ENCODE data around the gene MORC2.
A peak's percentile ranks its signal among the peaks of the same experiment; 100 is the strongest.

Gene MORC2

GRCh38 chr22:30964858-30965257 is 3.7 kb downstream of the MORC2 start:
- ChIA-PET POLR2A (interaction anchor here (1.1 kb wide), 1 partner anchor 116 kb away, joined by 4 read pairs; the partner anchor contains the start of gene SMTN), CTCF (interaction anchor here (0.7 to 3.6 kb wide), 4 partner anchors 14 to 120 kb away, joined by 3 to 15 read pairs (median 5); partner anchors contain the start of gene SMTN)
- no peak for TF ChIP-seq CTCF (IDR thresholded peaks at IDR 0.05; ENCODE audit: insufficient read depth, low read length, missing control alignments)
- no peak for DNase-seq (ENCODE audit: low read depth, low spot score)
- no peak overlapping the region for H3K4me3 ChIP-seq (ENCODE audit: low read depth, low read length)

GRCh38 chr22:30955153-30955552 is 13.4 kb downstream of the MORC2 start:
- no peak for DNase-seq (ENCODE audit: low read depth, low spot score)
- POLR2A ChIA-PET: no interaction called here
- no peak overlapping the region for H3K4me3 ChIP-seq (ENCODE audit: low read depth, low read length)
- TF ChIP-seq CTCF (IDR thresholded peaks at IDR 0.05; ENCODE audit: insufficient read depth, low read length, missing control alignments): no peak
- CTCF ChIA-PET: interaction anchor here (0.7 to 1.5 kb wide), 3 partner anchors 8 to 130 kb away, joined by 3 to 7 read pairs (median 3); no protein-coding TSS in a partner anchor

- H3K4me3 ChIP-seq (ENCODE audit: low read depth, low read length): no peak overlapping the region
- ChIA-PET POLR2A (interaction anchor here (0.8 to 1.2 kb wide), 2 partner anchors 15 to 16 kb away, joined by 3 read pairs; partner anchors contain the start of genes MORC2 and TUG1), CTCF (interaction anchor here (0.9 to 2.0 kb wide), 5 partner anchors 13 to 279 kb away, joined by 3 to 9 read pairs (median 5); no protein-coding TSS in a partner anchor)
- DNase-seq (ENCODE audit: low read depth, low spot score): no peak
- TF ChIP-seq CTCF (IDR thresholded peaks at IDR 0.05; ENCODE audit: insufficient read depth, low read length, missing control alignments): no peak
Observed at GRCh38 chr22:30953206-30953605, 15.4 kb downstream of the MORC2 start.

GRCh38 chr22:30949934-30950660 is 18.5 kb downstream of the MORC2 start:
- CTCF ChIA-PET: interaction anchor here (0.6 to 4.2 kb wide), 8 partner anchors 8 to 281 kb away, joined by 3 to 66 read pairs (median 5); partner anchors contain the start of genes MORC2, SELENOM, SMTN and TUG1
- no peak overlapping the region for H3K4me3 ChIP-seq (ENCODE audit: low read depth, low read length)
- no peak for TF ChIP-seq CTCF (IDR thresholded peaks at IDR 0.05; ENCODE audit: insufficient read depth, low read length, missing control alignments)
- POLR2A ChIA-PET: interaction anchor here (1.7 kb wide), 1 partner anchor 135 kb away, joined by 5 read pairs; no protein-coding TSS in a partner anchor
- no peak for DNase-seq (ENCODE audit: low read depth, low spot score)

GRCh38 chr22:30948930-30949342 is 19.6 kb downstream of the MORC2 start:
- DNase-seq (ENCODE audit: low read depth, low spot score): peak; percentile 28
- ChIA-PET CTCF (interaction anchor here (0.9 to 4.2 kb wide), 10 partner anchors 9 to 282 kb away, joined by 3 to 66 read pairs (median 4); partner anchors contain the start of genes MORC2, SELENOM, SMTN and TUG1), POLR2A (interaction anchor here (0.6 kb wide), 1 partner anchor 136 kb away, joined by 3 read pairs; no protein-coding TSS in a partner anchor)
- TF ChIP-seq CTCF (IDR thresholded peaks at IDR 0.05; ENCODE audit: insufficient read depth, low read length, missing control alignments): no peak
- H3K4me3 ChIP-seq (ENCODE audit: low read depth, low read length): no peak overlapping the region

Data from AG04449 (cell line).